ENCODE measurements around the gene FOXO4. TPM values are rescaled to one million over a fixed set of nuclear protein-coding genes. Genes with fewer than 3 reads are reported as not detected.

Gene FOXO4
- total RNA-seq, 1 experiment from 2014 or later = 48.3 TPM

DNA sequence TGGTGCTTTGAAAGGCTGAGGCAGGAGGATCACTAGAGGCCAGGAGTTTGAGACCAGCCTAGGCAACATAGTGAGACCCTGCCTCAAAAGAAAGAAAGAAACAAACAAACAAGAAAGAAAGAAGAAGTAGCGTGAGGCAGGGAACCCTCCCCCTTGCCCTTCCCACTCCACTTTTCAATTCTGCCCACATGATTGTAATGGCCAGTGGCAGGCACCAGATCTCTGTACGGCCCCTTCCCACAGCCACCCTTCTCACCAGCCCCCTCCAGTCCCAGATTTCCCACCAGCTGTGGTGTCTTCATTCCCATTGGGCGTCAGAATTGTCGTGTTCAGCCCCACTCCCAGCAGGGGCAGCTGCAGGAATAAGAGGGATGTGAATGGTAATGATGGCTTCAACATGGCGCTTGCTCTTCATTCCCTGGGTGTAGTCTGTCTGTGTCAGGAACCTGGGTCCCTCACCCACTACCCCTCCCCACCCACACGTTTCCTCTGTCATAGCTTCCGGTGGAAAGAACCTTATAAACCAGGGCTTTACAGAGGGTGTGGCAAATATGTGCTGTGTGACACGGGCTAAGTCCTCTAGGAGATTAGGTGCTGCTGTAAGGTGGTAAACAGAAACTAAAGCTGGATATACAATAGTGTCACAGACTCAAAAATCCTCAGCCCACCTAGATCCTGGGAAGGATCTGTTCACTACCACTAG lies 15.6 kb downstream of the FOXO4 start, which contains the start of gene IL2RG:
Gene IL2RG, minus strand, starts transcription at position 437 of the 703 bp plus-strand sequence. Its CDS starts 38 bp downstream, at position 399.
- ATAC-seq = no peak
- DNase-seq (ENCODE audit: low spot score) = no peak
- ChIA-PET CTCF (interaction anchor here (1.1 kb wide), 1 partner anchor 9 kb away, joined by 4 read pairs; no protein-coding TSS in a partner anchor), POLR2A (no interaction called here)
- Mint-ChIP-seq H3K27me3 (ENCODE audit: low read depth) (peaks cover 71% of the 10 kb centered on the region), H3K4me3 (no peak within 1 kb of the TSS), H3K9me3 (no peaks in the 10 kb centered on the region), H3K4me1 (peaks cover 23% of the 10 kb centered on the region), H3K27ac (no peak within 1 kb of the TSS), H3K36me3 (no peaks in the 10 kb centered on the region)
- TF ChIP-seq NR2C2 (CRISPR knock-in tag; IDR thresholded peaks at IDR 0.05) (no peak), ZNF121 (CRISPR knock-in tag; IDR thresholded peaks at IDR 0.05) (no peak), IRF2 (CRISPR knock-in tag; IDR thresholded peaks at IDR 0.05; ENCODE audit: borderline replicate concordance, low read depth) (no peak), ZNF317 (CRISPR knock-in tag; IDR thresholded peaks at IDR 0.05; ENCODE audit: borderline replicate concordance, low read depth) (no peak), NR3C1 (CRISPR knock-in tag; conservative IDR thresholded peaks at IDR 0.05; ENCODE audit: low read depth) (no peak), GTF2I (CRISPR knock-in tag; conservative IDR thresholded peaks at IDR 0.05) (no peak), OVOL2 (CRISPR knock-in tag; IDR thresholded peaks at IDR 0.05; ENCODE audit: borderline replicate concordance) (no peak), HMGA2 (CRISPR knock-in tag; IDR thresholded peaks at IDR 0.05) (no peak), SMAD3 (CRISPR knock-in tag; IDR thresholded peaks at IDR 0.05; ENCODE audit: borderline replicate concordance) (no peak), ZNF396 (CRISPR knock-in tag; IDR thresholded peaks at IDR 0.05; ENCODE audit: borderline replicate concordance) (no peak)
- TF ChIP-seq, protein P1, sequence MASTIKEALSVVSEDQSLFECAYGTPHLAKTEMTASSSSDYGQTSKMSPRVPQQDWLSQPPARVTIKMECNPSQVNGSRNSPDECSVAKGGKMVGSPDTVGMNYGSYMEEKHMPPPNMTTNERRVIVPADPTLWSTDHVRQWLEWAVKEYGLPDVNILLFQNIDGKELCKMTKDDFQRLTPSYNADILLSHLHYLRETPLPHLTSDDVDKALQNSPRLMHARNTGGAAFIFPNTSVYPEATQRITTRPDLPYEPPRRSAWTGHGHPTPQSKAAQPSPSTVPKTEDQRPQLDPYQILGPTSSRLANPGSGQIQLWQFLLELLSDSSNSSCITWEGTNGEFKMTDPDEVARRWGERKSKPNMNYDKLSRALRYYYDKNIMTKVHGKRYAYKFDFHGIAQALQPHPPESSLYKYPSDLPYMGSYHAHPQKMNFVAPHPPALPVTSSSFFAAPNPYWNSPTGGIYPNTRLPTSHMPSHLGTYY (CRISPR knock-in tag; IDR thresholded peaks at IDR 0.05) = no peak
- TF ChIP-seq, protein P2, sequence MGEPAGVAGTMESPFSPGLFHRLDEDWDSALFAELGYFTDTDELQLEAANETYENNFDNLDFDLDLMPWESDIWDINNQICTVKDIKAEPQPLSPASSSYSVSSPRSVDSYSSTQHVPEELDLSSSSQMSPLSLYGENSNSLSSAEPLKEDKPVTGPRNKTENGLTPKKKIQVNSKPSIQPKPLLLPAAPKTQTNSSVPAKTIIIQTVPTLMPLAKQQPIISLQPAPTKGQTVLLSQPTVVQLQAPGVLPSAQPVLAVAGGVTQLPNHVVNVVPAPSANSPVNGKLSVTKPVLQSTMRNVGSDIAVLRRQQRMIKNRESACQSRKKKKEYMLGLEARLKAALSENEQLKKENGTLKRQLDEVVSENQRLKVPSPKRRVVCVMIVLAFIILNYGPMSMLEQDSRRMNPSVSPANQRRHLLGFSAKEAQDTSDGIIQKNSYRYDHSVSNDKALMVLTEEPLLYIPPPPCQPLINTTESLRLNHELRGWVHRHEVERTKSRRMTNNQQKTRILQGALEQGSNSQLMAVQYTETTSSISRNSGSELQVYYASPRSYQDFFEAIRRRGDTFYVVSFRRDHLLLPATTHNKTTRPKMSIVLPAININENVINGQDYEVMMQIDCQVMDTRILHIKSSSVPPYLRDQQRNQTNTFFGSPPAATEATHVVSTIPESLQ (CRISPR knock-in tag; IDR thresholded peaks at IDR 0.05) = no peak
- TF ChIP-seq, protein P3, sequence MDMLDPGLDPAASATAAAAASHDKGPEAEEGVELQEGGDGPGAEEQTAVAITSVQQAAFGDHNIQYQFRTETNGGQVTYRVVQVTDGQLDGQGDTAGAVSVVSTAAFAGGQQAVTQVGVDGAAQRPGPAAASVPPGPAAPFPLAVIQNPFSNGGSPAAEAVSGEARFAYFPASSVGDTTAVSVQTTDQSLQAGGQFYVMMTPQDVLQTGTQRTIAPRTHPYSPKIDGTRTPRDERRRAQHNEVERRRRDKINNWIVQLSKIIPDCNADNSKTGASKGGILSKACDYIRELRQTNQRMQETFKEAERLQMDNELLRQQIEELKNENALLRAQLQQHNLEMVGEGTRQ (CRISPR knock-in tag; IDR thresholded peaks at IDR 0.05) = no peak
- TF ChIP-seq, protein P4, sequence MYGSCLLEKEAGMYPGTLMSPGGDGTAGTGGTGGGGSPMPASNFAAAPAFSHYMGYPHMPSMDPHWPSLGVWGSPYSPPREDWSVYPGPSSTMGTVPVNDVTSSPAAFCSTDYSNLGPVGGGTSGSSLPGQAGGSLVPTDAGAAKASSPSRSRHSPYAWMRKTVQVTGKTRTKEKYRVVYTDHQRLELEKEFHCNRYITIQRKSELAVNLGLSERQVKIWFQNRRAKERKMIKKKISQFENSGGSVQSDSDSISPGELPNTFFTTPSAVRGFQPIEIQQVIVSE (CRISPR knock-in tag; IDR thresholded peaks at IDR 0.05; ENCODE audit: borderline replicate concordance) = no peak
- TF ChIP-seq, protein P5, sequence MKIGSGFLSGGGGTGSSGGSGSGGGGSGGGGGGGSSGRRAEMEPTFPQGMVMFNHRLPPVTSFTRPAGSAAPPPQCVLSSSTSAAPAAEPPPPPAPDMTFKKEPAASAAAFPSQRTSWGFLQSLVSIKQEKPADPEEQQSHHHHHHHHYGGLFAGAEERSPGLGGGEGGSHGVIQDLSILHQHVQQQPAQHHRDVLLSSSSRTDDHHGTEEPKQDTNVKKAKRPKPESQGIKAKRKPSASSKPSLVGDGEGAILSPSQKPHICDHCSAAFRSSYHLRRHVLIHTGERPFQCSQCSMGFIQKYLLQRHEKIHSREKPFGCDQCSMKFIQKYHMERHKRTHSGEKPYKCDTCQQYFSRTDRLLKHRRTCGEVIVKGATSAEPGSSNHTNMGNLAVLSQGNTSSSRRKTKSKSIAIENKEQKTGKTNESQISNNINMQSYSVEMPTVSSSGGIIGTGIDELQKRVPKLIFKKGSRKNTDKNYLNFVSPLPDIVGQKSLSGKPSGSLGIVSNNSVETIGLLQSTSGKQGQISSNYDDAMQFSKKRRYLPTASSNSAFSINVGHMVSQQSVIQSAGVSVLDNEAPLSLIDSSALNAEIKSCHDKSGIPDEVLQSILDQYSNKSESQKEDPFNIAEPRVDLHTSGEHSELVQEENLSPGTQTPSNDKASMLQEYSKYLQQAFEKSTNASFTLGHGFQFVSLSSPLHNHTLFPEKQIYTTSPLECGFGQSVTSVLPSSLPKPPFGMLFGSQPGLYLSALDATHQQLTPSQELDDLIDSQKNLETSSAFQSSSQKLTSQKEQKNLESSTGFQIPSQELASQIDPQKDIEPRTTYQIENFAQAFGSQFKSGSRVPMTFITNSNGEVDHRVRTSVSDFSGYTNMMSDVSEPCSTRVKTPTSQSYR (CRISPR knock-in tag; IDR thresholded peaks at IDR 0.05) = no peak
- TF ChIP-seq, protein P6, sequence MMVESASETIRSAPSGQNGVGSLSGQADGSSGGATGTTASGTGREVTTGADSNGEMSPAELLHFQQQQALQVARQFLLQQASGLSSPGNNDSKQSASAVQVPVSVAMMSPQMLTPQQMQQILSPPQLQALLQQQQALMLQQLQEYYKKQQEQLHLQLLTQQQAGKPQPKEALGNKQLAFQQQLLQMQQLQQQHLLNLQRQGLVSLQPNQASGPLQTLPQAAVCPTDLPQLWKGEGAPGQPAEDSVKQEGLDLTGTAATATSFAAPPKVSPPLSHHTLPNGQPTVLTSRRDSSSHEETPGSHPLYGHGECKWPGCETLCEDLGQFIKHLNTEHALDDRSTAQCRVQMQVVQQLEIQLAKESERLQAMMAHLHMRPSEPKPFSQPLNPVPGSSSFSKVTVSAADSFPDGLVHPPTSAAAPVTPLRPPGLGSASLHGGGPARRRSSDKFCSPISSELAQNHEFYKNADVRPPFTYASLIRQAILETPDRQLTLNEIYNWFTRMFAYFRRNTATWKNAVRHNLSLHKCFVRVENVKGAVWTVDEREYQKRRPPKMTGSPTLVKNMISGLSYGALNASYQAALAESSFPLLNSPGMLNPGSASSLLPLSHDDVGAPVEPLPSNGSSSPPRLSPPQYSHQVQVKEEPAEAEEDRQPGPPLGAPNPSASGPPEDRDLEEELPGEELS (CRISPR knock-in tag; IDR thresholded peaks at IDR 0.05) = no peak
- TF ChIP-seq, protein P7, sequence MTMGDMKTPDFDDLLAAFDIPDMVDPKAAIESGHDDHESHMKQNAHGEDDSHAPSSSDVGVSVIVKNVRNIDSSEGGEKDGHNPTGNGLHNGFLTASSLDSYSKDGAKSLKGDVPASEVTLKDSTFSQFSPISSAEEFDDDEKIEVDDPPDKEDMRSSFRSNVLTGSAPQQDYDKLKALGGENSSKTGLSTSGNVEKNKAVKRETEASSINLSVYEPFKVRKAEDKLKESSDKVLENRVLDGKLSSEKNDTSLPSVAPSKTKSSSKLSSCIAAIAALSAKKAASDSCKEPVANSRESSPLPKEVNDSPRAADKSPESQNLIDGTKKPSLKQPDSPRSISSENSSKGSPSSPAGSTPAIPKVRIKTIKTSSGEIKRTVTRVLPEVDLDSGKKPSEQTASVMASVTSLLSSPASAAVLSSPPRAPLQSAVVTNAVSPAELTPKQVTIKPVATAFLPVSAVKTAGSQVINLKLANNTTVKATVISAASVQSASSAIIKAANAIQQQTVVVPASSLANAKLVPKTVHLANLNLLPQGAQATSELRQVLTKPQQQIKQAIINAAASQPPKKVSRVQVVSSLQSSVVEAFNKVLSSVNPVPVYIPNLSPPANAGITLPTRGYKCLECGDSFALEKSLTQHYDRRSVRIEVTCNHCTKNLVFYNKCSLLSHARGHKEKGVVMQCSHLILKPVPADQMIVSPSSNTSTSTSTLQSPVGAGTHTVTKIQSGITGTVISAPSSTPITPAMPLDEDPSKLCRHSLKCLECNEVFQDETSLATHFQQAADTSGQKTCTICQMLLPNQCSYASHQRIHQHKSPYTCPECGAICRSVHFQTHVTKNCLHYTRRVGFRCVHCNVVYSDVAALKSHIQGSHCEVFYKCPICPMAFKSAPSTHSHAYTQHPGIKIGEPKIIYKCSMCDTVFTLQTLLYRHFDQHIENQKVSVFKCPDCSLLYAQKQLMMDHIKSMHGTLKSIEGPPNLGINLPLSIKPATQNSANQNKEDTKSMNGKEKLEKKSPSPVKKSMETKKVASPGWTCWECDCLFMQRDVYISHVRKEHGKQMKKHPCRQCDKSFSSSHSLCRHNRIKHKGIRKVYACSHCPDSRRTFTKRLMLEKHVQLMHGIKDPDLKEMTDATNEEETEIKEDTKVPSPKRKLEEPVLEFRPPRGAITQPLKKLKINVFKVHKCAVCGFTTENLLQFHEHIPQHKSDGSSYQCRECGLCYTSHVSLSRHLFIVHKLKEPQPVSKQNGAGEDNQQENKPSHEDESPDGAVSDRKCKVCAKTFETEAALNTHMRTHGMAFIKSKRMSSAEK (CRISPR knock-in tag; IDR thresholded peaks at IDR 0.05; ENCODE audit: borderline replicate concordance) = no peak
- TF ChIP-seq, protein P8, sequence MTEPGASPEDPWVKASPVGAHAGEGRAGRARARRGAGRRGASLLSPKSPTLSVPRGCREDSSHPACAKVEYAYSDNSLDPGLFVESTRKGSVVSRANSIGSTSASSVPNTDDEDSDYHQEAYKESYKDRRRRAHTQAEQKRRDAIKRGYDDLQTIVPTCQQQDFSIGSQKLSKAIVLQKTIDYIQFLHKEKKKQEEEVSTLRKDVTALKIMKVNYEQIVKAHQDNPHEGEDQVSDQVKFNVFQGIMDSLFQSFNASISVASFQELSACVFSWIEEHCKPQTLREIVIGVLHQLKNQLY (CRISPR knock-in tag; IDR thresholded peaks at IDR 0.05) = no peak
